B cell (primary cell): ENCODE results near the gene FAM217B. TPM values are rescaled to one million over a fixed set of nuclear protein-coding genes. Genes with fewer than 3 reads are reported as not detected.

ENCODE experiments used
- ATAC-seq: fragments of 200-7000 bp; cut with Tn5 transposase; one replicate; pipeline ENCODE4 v1.10.0; 2021; ENCODE audit warnings: low read depth, mild to moderate bottlenecking, moderate number of reproducible peaks, moderate library complexity
- CTCF ChIA-PET: fragments of 350-600 bp; sonication (Branson Sonifier 250); formaldehyde crosslinking; loops from one replicate; lab custom pipeline; 2021; ENCODE audit warnings: antibody characterized with exemption, inconsistent platforms; lab: Charles Lee
- POLR2A ChIA-PET: fragments of 350-600 bp; sonication (Branson Sonifier 250); formaldehyde crosslinking; loops from one replicate; lab custom pipeline; 2021; ENCODE audit warnings: antibody characterized with exemption; lab: Charles Lee
- DNase-seq: peaks from one replicate; pipeline ENCODE4 v3.0.0; 2013
- H2AFZ ChIP-seq: 2 replicates; pipeline ENCODE4 v1.6.1; 2012; ENCODE audit warnings: mild to moderate bottlenecking, low read depth, low read length; ENCODE audit not compliant: insufficient read depth, poor library complexity, severe bottlenecking
- H3K27ac ChIP-seq, 2 donors: 1 replicate in 1 of 2; 2 replicates in 1 of 2; pipeline ENCODE4 v1.5.1; 2012 to 2013; ENCODE audit warnings: low read length in 2 of 2, mild to moderate bottlenecking in 2 of 2, moderate library complexity in 1 of 2
- H3K27me3 ChIP-seq, 4 experiments: fragments of 200-600 bp in 1 of 4; sonication (generic) in 1 of 4; replicated peaks in 1 of 4; 1 replicate in 2 of 4; 2 replicates in 2 of 4; pipeline versions ENCODE4 v1.6.1 to v1.7.0; 2013 to 2016; ENCODE audit warnings: low read length in 3 of 4, mild to moderate bottlenecking in 2 of 4, mixed read lengths in 1 of 4, moderate library complexity in 1 of 4; ENCODE audit not compliant: insufficient read depth in 4 of 4, control insufficient read depth in 3 of 4; ENCODE audit errors: control extremely low read depth in 1 of 4
- H3K36me3 ChIP-seq, 2 experiments: replicated peaks in 1 of 2; 1 replicate in 1 of 2; 2 replicates in 1 of 2; pipeline versions ENCODE4 v1.6.1 to v1.7.1; 2013; ENCODE audit warnings: low read length in 1 of 2; ENCODE audit not compliant: insufficient read depth in 2 of 2, control insufficient read depth in 1 of 2; ENCODE audit errors: control extremely low read depth in 1 of 2, extremely low read depth in 1 of 2
- H3K4me1 ChIP-seq, 2 donors: fragments of 200-600 bp in 1 of 2; sonication (generic) in 1 of 2; 1 replicate in 1 of 2; 2 replicates in 1 of 2; pipeline versions ENCODE4 v1.5.1 to v1.6.1; 2013 to 2017; ENCODE audit warnings: low read length in 2 of 2; ENCODE audit not compliant: control insufficient read depth in 2 of 2, insufficient read depth in 2 of 2
- H3K4me2 ChIP-seq: replicated peaks from 2 replicates; pipeline ENCODE3; 2012; ENCODE audit warnings: mild to moderate bottlenecking, low read depth, low read length; ENCODE audit not compliant: poor library complexity, severe bottlenecking
- H3K4me3 ChIP-seq, 5 experiments: fragments of 200-600 bp in 1 of 5; sonication (generic) in 1 of 5; 1 replicate in 3 of 5; 2 replicates in 2 of 5; pipeline versions ENCODE4 v1.5.1 to v1.7.0; 2011 to 2016; ENCODE audit warnings: low read length in 4 of 5, mild to moderate bottlenecking in 4 of 5, low read depth in 2 of 5, control low read depth in 1 of 5, moderate library complexity in 1 of 5; ENCODE audit not compliant: insufficient read depth in 1 of 5; ENCODE audit errors: control extremely low read depth in 1 of 5, extremely low read depth in 1 of 5
- H3K79me2 ChIP-seq: fragments of 200-600 bp; sonication (generic); one replicate; pipeline ENCODE4 v1.6.0; 2016; ENCODE audit warnings: low read length; ENCODE audit not compliant: control insufficient read depth, insufficient read depth
- H3K9ac ChIP-seq: fragments of 200-600 bp; sonication (generic); 2 replicates; pipeline ENCODE4 v1.6.1; 2017; ENCODE audit warnings: mild to moderate bottlenecking, low read length, moderate library complexity
- H3K9me3 ChIP-seq, 3 donors: one replicate each; pipeline versions ENCODE4 v1.6.1 to v1.7.1; 2013; ENCODE audit warnings: low read length in 2 of 3; ENCODE audit not compliant: control insufficient read depth in 2 of 3, insufficient read depth in 1 of 3; ENCODE audit errors: control extremely low read depth in 1 of 3
- H4K20me1 ChIP-seq: 2 replicates; pipeline ENCODE4 v1.6.0; 2012; ENCODE audit warnings: mild to moderate bottlenecking, low read length; ENCODE audit not compliant: insufficient read depth, control insufficient read depth, poor library complexity, severe bottlenecking
- H3K27ac Mint-ChIP-seq: one replicate; pipeline ENCODE4 v1.8.0; 2021; ENCODE audit warnings: mixed read lengths
- H3K27me3 Mint-ChIP-seq: one replicate; pipeline ENCODE4 v1.8.0; 2021; ENCODE audit warnings: mixed read lengths
- H3K4me1 Mint-ChIP-seq: one replicate; pipeline ENCODE4 v1.8.0; 2021; ENCODE audit warnings: mixed read lengths
- H3K4me3 Mint-ChIP-seq: one replicate; pipeline ENCODE4 v1.8.0; 2021; ENCODE audit warnings: mixed read lengths
- H3K9me3 Mint-ChIP-seq: one replicate; pipeline ENCODE4 v1.8.0; 2022; ENCODE audit warnings: mixed read lengths; ENCODE audit not compliant: insufficient read depth
- CTCF ChIP-seq: fragments of 200-600 bp; IDR thresholded peaks from one replicate; pipeline ENCODE4 v1.8.0; 2022; ENCODE audit warnings: antibody characterized with exemption, mild to moderate bottlenecking
- EZH2 ChIP-seq: IDR thresholded peaks from 2 replicates; pipeline ENCODE4 v1.6.1; 2012; ENCODE audit warnings: borderline replicate concordance, low read depth, mild to moderate bottlenecking, moderate library complexity, low read length; ENCODE audit not compliant: insufficient read depth, poor library complexity, severe bottlenecking
- WGBS: methylation state at CpG from one replicate; pipeline ENCODE4 v1.1.5; 2013; ENCODE audit warnings: missing lambda C conversion rate; ENCODE audit not compliant: insufficient coverage; 5-methylcytosine and 5-hydroxymethylcytosine counted together
- intact Hi-C: fragments of 100-400 bp; cut with micrococcal nuclease; formaldehyde crosslinking; loops from one replicate; pipeline ENCODE4 v1.10.0; 2022
- polyA plus RNA-seq: library from polyadenylated mRNA; depleted of rRNA; stranded (reverse); fragments of >200 nt; gene quantifications from 2 replicates; pipeline ENCODE4 v1.2.3, GENCODE V29; 2012
- total RNA-seq, 2 donors: library from RNA; stranded (reverse); fragments of 120-200 nt in 1 of 2; gene quantifications; 1 replicate in 1 of 2; 2 replicates in 1 of 2; pipeline versions ENCODE4 v1.2.3 to v1.2.4, GENCODE V29; 2013 to 2022

The FAM217B gene
- total and polyA plus RNA-seq, 2 donors (not counting 1 experiment from before 2014, with no cell fraction given) = 3.6 to 34.9 TPM

GRCh38 chr20:59891581-59891980, 48.6 kb upstream of the FAM217B start:
- intact Hi-C loops = no loop called here
- DNase-seq = peak; percentile 6
- ATAC-seq = no peak
- peak overlapping the region; percentile 11 for H3K9ac ChIP-seq
- POLR2A ChIA-PET = no interaction called here
- no peak overlapping the region for H3K27ac ChIP-seq
- H3K9me3 Mint-ChIP-seq = peaks cover 3% of the 10 kb centered on the region
- no peak overlapping the region for H3K4me3 ChIP-seq
- H3K79me2 ChIP-seq = no peaks in the 10 kb centered on the region
- H3K27me3 ChIP-seq = no peaks in the 10 kb centered on the region
- CTCF ChIA-PET = no interaction called here
- peaks cover 18% of the 10 kb centered on the region for H3K4me1 Mint-ChIP-seq
- WGBS = no CpG with 5 or more reads among the region's 1 CpG
- H3K27me3 Mint-ChIP-seq = peaks cover 7% of the 10 kb centered on the region
- H3K4me1 ChIP-seq = peaks cover 7 to 16% of the 10 kb centered on the region in 2 donors
- no peaks in the 10 kb centered on the region for H3K36me3 ChIP-seq
- H3K4me3 Mint-ChIP-seq = peak overlapping the region; percentile 1
- H2AFZ ChIP-seq = no peak overlapping the region
- H4K20me1 ChIP-seq = no peaks in the 10 kb centered on the region
- H3K9me3 ChIP-seq = peaks cover 0 to 1% (median 0%) of the 10 kb centered on the region in 3 donors
- no peak overlapping the region for H3K27ac Mint-ChIP-seq
- TF ChIP-seq EZH2 (no peak), CTCF (no peak)
- H3K4me2 ChIP-seq = peak overlapping the region; percentile 32

- H3K9me3 Mint-ChIP-seq = no peaks in the 10 kb centered on the region
- no CpG with 5 or more reads among the region's 1 CpG for WGBS
- H3K4me3 Mint-ChIP-seq = no peak overlapping the region
- Histone ChIP-seq H3K27ac (no peak overlapping the region), H3K4me1 (peaks cover 7 to 12% of the 10 kb centered on the region in 2 donors), H3K4me3 (no peak overlapping the region), H3K36me3 (no peaks in the 10 kb centered on the region), H3K79me2 (no peaks in the 10 kb centered on the region), H4K20me1 (no peaks in the 10 kb centered on the region), H3K9me3 (peaks cover 0 to 1% (median 0%) of the 10 kb centered on the region in 3 donors), H3K4me2 (no peak overlapping the region), H3K9ac (no peak overlapping the region), H3K27me3 (no peaks in the 10 kb centered on the region), H2AFZ (no peak overlapping the region)
- CTCF ChIA-PET = no interaction called here
- peaks cover 11% of the 10 kb centered on the region for H3K27me3 Mint-ChIP-seq
- DNase-seq (no peak), ATAC-seq (no peak)
- POLR2A ChIA-PET = no interaction called here
- peaks cover 11% of the 10 kb centered on the region for H3K4me1 Mint-ChIP-seq
- TF ChIP-seq CTCF = no peak
- TF ChIP-seq EZH2 = no peak
- intact Hi-C loops = no loop called here
- H3K27ac Mint-ChIP-seq = no peak overlapping the region
These were observed 44.3 kb upstream of the FAM217B start for GRCh38 chr20:59895908-59896307.
